Liver (tissue), 9 donors: ENCODE data around the gene LGALS12. TPM values are rescaled to one million over a fixed set of nuclear protein-coding genes. Genes with fewer than 3 reads are reported as not detected.

ENCODE experiments used
- DNase-seq: peaks from one replicate; pipeline ENCODE4 v3.0.0-alpha.2; 2017; ENCODE audit warnings: low spot score
- H3K27ac ChIP-seq, 2 donors: one replicate each; pipeline ENCODE4 v1.7.0; 2013; ENCODE audit warnings: inconsistent platforms in 2 of 2, low read length in 2 of 2, control low read depth in 1 of 2, low read depth in 1 of 2, mild to moderate bottlenecking in 1 of 2
- H3K27me3 ChIP-seq, 4 donors: one replicate each; pipeline versions ENCODE4 v1.6.1 to v1.7.0; 2013; ENCODE audit warnings: low read length in 3 of 4, inconsistent platforms in 1 of 4, mild to moderate bottlenecking in 1 of 4, moderate library complexity in 1 of 4; ENCODE audit not compliant: control insufficient read depth in 4 of 4, insufficient read depth in 4 of 4
- H3K36me3 ChIP-seq, 4 donors: one replicate each; pipeline versions ENCODE4 v1.6.1 to v1.7.0; 2013; ENCODE audit warnings: low read length in 3 of 4, mild to moderate bottlenecking in 3 of 4, low read depth in 1 of 4, moderate library complexity in 1 of 4; ENCODE audit not compliant: control insufficient read depth in 4 of 4, insufficient read depth in 3 of 4
- H3K4me1 ChIP-seq, 4 donors: one replicate each; pipeline versions ENCODE4 v1.6.1 to v1.7.0; 2013; ENCODE audit warnings: low read length in 3 of 4, mild to moderate bottlenecking in 3 of 4, moderate library complexity in 1 of 4; ENCODE audit not compliant: control insufficient read depth in 4 of 4, insufficient read depth in 4 of 4
- H3K4me3 ChIP-seq, 3 donors: one replicate each; pipeline versions ENCODE4 v1.6.1 to v1.7.0; 2013; ENCODE audit warnings: low read length in 3 of 3, control low read depth in 1 of 3, low read depth in 1 of 3, mild to moderate bottlenecking in 1 of 3
- H3K9ac ChIP-seq, 2 donors: one replicate each; pipeline ENCODE4 v1.7.0; 2013; ENCODE audit warnings: low read length in 2 of 2, mild to moderate bottlenecking in 2 of 2, moderate library complexity in 2 of 2, control low read depth in 1 of 2, low read depth in 1 of 2
- H3K9me3 ChIP-seq, 4 donors: one replicate each; pipeline versions ENCODE4 v1.6.1 to v1.7.0; 2013; ENCODE audit warnings: low read length in 3 of 4; ENCODE audit not compliant: control insufficient read depth in 4 of 4
- ATF3 ChIP-seq: IDR thresholded peaks from 2 replicates; pipeline ENCODE4 v1.6.1; 2016; ENCODE audit warnings: antibody characterized with exemption
- EGR1 ChIP-seq, 2 donors: IDR thresholded peaks; 2 replicates each; pipeline ENCODE4 v1.6.1; 2016 to 2018; ENCODE audit warnings: antibody characterized with exemption in 2 of 2, low read depth in 2 of 2
- FOXA1 ChIP-seq: IDR thresholded peaks from 2 replicates; pipeline ENCODE4 v1.6.1; 2016; ENCODE audit warnings: antibody characterized with exemption
- FOXA2 ChIP-seq: IDR thresholded peaks from 2 replicates; pipeline ENCODE4 v1.6.1; 2016; ENCODE audit warnings: antibody characterized with exemption
- GABPA ChIP-seq, 2 donors: IDR thresholded peaks in 1 of 2; conservative IDR thresholded peaks in 1 of 2; 2 replicates each; pipeline ENCODE4 v1.6.1; 2016; ENCODE audit warnings: antibody characterized with exemption in 2 of 2, mild to moderate bottlenecking in 1 of 2, moderate library complexity in 1 of 2
- HNF4A ChIP-seq, 2 donors: conservative IDR thresholded peaks; 2 replicates each; pipeline ENCODE4 v1.6.1; 2016; ENCODE audit warnings: antibody characterized with exemption in 2 of 2, mild to moderate bottlenecking in 2 of 2
- HNF4G ChIP-seq: IDR thresholded peaks from 2 replicates; pipeline ENCODE4 v1.6.1; 2016; ENCODE audit warnings: antibody characterized with exemption
- JUND ChIP-seq, 2 donors: IDR thresholded peaks; 2 replicates each; pipeline ENCODE4 v1.6.1; 2016; ENCODE audit warnings: antibody characterized with exemption in 2 of 2
- NR2F2 ChIP-seq: IDR thresholded peaks from 2 replicates; pipeline ENCODE4 v1.6.1; 2016; ENCODE audit warnings: antibody characterized with exemption
- RAD21 ChIP-seq, 2 donors: IDR thresholded peaks; 2 replicates each; pipeline ENCODE4 v1.6.1; 2016; ENCODE audit warnings: antibody characterized with exemption in 2 of 2, mild to moderate bottlenecking in 2 of 2
- RXRA ChIP-seq, 2 donors: IDR thresholded peaks; 2 replicates each; pipeline ENCODE4 v1.6.1; 2017 to 2018; ENCODE audit warnings: antibody characterized with exemption in 2 of 2, mild to moderate bottlenecking in 1 of 2
- SP1 ChIP-seq: IDR thresholded peaks from 2 replicates; pipeline ENCODE4 v1.6.1; 2018; ENCODE audit warnings: antibody characterized with exemption, mild to moderate bottlenecking
- TAF1 ChIP-seq: conservative IDR thresholded peaks from 2 replicates; pipeline ENCODE4 v1.6.1; 2016; ENCODE audit warnings: antibody characterized with exemption, mild to moderate bottlenecking
- YY1 ChIP-seq: IDR thresholded peaks from 2 replicates; pipeline ENCODE4 v1.6.1; 2016; ENCODE audit warnings: antibody characterized with exemption, mild to moderate bottlenecking
- ZBTB33 ChIP-seq: IDR thresholded peaks from 2 replicates; pipeline ENCODE4 v1.6.1; 2016; ENCODE audit warnings: antibody characterized with exemption
- WGBS: extraction: QIAGEN DNeasy Blood & Tissue Kit; methylation state at CpG from one replicate; pipeline ENCODE4 v1.1.7; 2013; 5-methylcytosine and 5-hydroxymethylcytosine counted together
- polyA plus RNA-seq, 2 donors: library from polyadenylated mRNA; stranded (reverse) in 1 of 2; unstranded in 1 of 2; fragments of 200-250 nt in 1 of 2; fragments of >200 nt in 1 of 2; fragmentation: Nextera tagmentation in 1 of 2; extraction: Ambion mirVana in 1 of 2; gene quantifications; one replicate each; pipeline versions ENCODE4 v1.2.1 to v1.2.3, GENCODE V29; 2013 to 2015
- total RNA-seq, 2 donors: library from RNA; depleted of rRNA; stranded (reverse); fragments of >200 nt; gene quantifications; one replicate each; pipeline ENCODE4 v1.2.3, GENCODE V29; 2014
- TF ChIP-seq, protein P1 (sequence below): fragments of 150-350 bp; IDR thresholded peaks from 2 replicates; pipeline ENCODE4 v1.5.1; 2017; ENCODE audit warnings: improper control_type of control experiment, low read depth, low read length; ENCODE audit not compliant: missing input control
- TF ChIP-seq, protein P2 (sequence below): IDR thresholded peaks from 2 replicates; pipeline ENCODE4 v1.6.1; 2016; ENCODE audit warnings: antibody characterized with exemption
- TF ChIP-seq, protein P3 (sequence below): IDR thresholded peaks from 2 replicates; pipeline ENCODE4 v1.6.1; 2016; ENCODE audit warnings: antibody characterized with exemption, mild to moderate bottlenecking
- donor health status: healthy.
- donor health status: healthy.
- donor health status: healthy.
- donor health status: healthy.
- donor health status: healthy.

Gene LGALS12
- total and polyA plus RNA-seq, 4 donors, result 0.03 to 0.98 TPM; not detected in 2

GRCh38 chr11:63518548-63518947 is 12.7 kb downstream of the LGALS12 start:
- no peaks in the 10 kb centered on the region for H3K9me3 ChIP-seq
- 61% methylated on average over 1 of the region's 1 CpG for WGBS
- TF ChIP-seq HNF4A (conservative IDR thresholded peaks at IDR 0.05) (no peak), GABPA (IDR thresholded peaks at IDR 0.05 in 1 of 2, conservative IDR thresholded peaks at IDR 0.05 in 1 of 2) (no peak), NR2F2 (no peak), ZBTB33 (no peak), SP1 (no peak), TAF1 (no peak), YY1 (no peak), HNF4G (no peak), ATF3 (no peak), EGR1 (IDR thresholded peaks at IDR 0.05; ENCODE audit: low read depth in 2 of 2) (no peak), RXRA (IDR thresholded peaks at IDR 0.05) (no peak), JUND (IDR thresholded peaks at IDR 0.05) (no peak), FOXA1 (no peak), FOXA2 (no peak), RAD21 (IDR thresholded peaks at IDR 0.05) (no peak)
- TF ChIP-seq, protein P1, sequence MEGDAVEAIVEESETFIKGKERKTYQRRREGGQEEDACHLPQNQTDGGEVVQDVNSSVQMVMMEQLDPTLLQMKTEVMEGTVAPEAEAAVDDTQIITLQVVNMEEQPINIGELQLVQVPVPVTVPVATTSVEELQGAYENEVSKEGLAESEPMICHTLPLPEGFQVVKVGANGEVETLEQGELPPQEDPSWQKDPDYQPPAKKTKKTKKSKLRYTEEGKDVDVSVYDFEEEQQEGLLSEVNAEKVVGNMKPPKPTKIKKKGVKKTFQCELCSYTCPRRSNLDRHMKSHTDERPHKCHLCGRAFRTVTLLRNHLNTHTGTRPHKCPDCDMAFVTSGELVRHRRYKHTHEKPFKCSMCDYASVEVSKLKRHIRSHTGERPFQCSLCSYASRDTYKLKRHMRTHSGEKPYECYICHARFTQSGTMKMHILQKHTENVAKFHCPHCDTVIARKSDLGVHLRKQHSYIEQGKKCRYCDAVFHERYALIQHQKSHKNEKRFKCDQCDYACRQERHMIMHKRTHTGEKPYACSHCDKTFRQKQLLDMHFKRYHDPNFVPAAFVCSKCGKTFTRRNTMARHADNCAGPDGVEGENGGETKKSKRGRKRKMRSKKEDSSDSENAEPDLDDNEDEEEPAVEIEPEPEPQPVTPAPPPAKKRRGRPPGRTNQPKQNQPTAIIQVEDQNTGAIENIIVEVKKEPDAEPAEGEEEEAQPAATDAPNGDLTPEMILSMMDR, result no peak
- TF ChIP-seq, protein P2, sequence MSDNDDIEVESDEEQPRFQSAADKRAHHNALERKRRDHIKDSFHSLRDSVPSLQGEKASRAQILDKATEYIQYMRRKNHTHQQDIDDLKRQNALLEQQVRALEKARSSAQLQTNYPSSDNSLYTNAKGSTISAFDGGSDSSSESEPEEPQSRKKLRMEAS, result no peak
- TF ChIP-seq, protein P3, sequence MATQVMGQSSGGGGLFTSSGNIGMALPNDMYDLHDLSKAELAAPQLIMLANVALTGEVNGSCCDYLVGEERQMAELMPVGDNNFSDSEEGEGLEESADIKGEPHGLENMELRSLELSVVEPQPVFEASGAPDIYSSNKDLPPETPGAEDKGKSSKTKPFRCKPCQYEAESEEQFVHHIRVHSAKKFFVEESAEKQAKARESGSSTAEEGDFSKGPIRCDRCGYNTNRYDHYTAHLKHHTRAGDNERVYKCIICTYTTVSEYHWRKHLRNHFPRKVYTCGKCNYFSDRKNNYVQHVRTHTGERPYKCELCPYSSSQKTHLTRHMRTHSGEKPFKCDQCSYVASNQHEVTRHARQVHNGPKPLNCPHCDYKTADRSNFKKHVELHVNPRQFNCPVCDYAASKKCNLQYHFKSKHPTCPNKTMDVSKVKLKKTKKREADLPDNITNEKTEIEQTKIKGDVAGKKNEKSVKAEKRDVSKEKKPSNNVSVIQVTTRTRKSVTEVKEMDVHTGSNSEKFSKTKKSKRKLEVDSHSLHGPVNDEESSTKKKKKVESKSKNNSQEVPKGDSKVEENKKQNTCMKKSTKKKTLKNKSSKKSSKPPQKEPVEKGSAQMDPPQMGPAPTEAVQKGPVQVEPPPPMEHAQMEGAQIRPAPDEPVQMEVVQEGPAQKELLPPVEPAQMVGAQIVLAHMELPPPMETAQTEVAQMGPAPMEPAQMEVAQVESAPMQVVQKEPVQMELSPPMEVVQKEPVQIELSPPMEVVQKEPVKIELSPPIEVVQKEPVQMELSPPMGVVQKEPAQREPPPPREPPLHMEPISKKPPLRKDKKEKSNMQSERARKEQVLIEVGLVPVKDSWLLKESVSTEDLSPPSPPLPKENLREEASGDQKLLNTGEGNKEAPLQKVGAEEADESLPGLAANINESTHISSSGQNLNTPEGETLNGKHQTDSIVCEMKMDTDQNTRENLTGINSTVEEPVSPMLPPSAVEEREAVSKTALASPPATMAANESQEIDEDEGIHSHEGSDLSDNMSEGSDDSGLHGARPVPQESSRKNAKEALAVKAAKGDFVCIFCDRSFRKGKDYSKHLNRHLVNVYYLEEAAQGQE, result no peak
- no peaks in the 10 kb centered on the region for H3K36me3 ChIP-seq
- no peaks in the 10 kb centered on the region for H3K27me3 ChIP-seq
- no peak for DNase-seq
- no peak overlapping the region for H3K9ac ChIP-seq
- no peaks in the 10 kb centered on the region for H3K4me1 ChIP-seq
- H3K4me3 ChIP-seq, result no peak overlapping the region
- H3K27ac ChIP-seq, result no peak overlapping the region
